ENCODE results near the gene HSBP1L1.
"Not testable (repeated sequence)": the region's sequence is repeated elsewhere in the genome, so short reads cannot be mapped to it uniquely, and the experiment has no call there.

The HSBP1L1 gene

DNA sequence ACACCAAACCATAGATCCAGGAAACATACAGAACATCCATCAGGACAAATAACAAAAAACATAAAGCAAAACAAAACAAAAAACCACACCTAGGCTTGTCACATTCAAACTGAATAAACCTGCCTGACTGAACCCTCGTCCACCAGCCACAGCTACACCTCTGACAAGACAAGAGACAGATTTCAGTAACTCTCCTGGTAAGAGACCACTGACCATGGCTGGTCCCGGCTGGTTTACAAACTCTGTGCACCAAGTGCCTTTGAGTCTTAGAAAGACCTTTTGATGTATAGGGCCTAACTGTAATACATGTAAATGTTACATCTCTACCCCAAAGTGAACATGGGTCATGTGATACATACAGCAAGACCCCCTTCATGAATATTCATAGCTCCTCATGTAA is 8.2 kb upstream of the HSBP1L1 start:
- Histone ChIP-seq H3K4me3 (replicated peaks; ENCODE audit: low read depth, low read length) (no peak overlapping the region), H3K36me3 (ENCODE audit: control insufficient read depth, insufficient read depth, low read length) (no peaks in the 10 kb centered on the region), H3K27me3 (replicated peaks; ENCODE audit: control insufficient read depth, insufficient read depth, low read length) (no peaks in the 10 kb centered on the region)
- no peak for DNase-seq (ENCODE audit: extremely low read depth, insufficient read length)
- TF ChIP-seq, protein P1, sequence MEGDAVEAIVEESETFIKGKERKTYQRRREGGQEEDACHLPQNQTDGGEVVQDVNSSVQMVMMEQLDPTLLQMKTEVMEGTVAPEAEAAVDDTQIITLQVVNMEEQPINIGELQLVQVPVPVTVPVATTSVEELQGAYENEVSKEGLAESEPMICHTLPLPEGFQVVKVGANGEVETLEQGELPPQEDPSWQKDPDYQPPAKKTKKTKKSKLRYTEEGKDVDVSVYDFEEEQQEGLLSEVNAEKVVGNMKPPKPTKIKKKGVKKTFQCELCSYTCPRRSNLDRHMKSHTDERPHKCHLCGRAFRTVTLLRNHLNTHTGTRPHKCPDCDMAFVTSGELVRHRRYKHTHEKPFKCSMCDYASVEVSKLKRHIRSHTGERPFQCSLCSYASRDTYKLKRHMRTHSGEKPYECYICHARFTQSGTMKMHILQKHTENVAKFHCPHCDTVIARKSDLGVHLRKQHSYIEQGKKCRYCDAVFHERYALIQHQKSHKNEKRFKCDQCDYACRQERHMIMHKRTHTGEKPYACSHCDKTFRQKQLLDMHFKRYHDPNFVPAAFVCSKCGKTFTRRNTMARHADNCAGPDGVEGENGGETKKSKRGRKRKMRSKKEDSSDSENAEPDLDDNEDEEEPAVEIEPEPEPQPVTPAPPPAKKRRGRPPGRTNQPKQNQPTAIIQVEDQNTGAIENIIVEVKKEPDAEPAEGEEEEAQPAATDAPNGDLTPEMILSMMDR (IDR thresholded peaks at IDR 0.05; ENCODE audit: insufficient read depth, low read length, poor library complexity, severe bottlenecking): no peak

DNA sequence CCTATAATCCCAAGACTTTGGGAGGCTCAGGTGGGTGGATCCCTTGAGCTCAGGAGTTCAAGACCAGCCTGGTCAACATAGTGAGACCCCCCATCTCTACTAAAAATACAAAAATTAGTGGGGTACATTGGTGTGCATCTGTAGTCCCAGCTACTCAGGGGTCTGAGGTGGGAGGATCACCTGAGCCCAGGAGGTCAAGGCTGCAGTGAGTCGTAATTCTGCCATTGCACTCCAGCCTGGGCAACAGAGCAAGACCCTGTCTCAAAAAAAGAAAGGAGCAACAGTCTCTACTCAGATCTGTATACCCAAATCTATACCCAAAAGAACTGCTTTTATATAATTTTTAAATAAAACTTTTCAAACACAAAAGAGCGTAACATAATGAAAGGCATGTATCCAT is 5.5 kb upstream of the HSBP1L1 start:
- DNase-seq (ENCODE audit: extremely low read depth, insufficient read length): no peak
- H3K36me3 ChIP-seq (ENCODE audit: control insufficient read depth, insufficient read depth, low read length): no peaks in the 10 kb centered on the region
- TF ChIP-seq, protein P1 (IDR thresholded peaks at IDR 0.05; ENCODE audit: insufficient read depth, low read length, poor library complexity, severe bottlenecking): no peak
- no peak overlapping the region for H3K4me3 ChIP-seq (replicated peaks; ENCODE audit: low read depth, low read length)
- H3K27me3 ChIP-seq (replicated peaks; ENCODE audit: control insufficient read depth, insufficient read depth, low read length): no peaks in the 10 kb centered on the region

DNA sequence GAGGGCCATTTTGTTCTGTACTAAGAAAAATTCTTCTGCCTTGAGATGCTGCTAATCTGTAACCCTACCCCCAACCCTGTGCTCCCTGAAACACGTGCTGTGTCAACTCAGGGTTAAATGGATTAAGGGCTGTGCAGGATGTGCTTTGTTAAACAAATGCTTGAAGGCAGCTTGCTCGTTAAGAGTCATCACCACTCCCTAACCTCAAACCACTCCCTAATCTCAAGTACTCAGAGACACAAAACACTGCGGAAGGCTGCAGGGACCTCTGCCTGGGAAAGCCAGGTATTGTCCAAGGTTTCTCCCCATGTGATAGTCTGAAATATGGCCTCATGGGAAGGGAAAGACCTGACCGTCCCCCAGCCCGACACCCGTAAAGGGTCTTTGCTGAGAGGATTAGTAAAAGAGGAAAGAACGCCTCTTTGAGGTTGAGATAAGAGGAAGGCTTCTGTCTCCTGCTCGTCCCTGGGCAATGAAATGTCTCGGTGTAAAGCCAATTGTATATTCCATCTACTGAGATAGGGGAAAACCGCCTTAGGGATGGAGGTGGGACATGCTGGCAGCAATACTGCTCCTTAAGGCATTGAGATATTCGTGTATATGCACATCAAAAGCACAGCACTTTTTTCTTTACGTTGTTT is 4.2 kb upstream of the HSBP1L1 start:
- not testable (repeated sequence) for H3K36me3 ChIP-seq (ENCODE audit: control insufficient read depth, insufficient read depth, low read length); H3K27me3 ChIP-seq (replicated peaks; ENCODE audit: control insufficient read depth, insufficient read depth, low read length); H3K4me3 ChIP-seq (replicated peaks; ENCODE audit: low read depth, low read length); DNase-seq (ENCODE audit: extremely low read depth, insufficient read length)

DNA sequence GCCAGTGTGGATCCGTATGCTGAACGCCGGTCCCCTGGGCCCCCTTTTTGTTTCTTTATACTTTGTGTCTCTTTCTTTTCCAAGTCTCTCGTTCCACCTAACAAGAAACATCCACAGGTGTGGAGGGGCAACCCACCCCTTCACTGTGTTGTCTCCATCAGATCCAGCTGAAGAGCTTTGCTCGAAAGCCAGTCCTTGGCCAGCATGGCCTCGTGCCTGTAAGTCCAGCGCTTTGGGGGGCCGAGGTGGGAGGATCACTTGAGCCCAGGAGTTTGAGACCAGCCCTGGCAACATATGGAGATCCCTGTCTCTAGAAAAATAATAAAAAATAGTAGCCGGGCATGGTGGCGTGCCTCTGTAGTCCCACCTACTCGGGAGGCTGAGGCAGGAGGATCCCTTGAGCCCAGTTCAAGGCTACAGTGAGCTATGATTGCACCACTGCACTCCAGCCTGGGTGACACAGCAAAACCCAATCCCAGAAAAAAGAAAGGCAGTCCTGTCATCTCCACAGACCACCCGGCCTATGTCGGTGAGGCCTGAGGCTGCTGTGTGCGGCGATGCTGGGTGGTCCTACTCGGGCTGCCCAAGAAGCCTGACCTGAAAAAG is 3.4 kb upstream of the HSBP1L1 start:
- no peaks in the 10 kb centered on the region for H3K27me3 ChIP-seq (replicated peaks; ENCODE audit: control insufficient read depth, insufficient read depth, low read length)

DNA sequence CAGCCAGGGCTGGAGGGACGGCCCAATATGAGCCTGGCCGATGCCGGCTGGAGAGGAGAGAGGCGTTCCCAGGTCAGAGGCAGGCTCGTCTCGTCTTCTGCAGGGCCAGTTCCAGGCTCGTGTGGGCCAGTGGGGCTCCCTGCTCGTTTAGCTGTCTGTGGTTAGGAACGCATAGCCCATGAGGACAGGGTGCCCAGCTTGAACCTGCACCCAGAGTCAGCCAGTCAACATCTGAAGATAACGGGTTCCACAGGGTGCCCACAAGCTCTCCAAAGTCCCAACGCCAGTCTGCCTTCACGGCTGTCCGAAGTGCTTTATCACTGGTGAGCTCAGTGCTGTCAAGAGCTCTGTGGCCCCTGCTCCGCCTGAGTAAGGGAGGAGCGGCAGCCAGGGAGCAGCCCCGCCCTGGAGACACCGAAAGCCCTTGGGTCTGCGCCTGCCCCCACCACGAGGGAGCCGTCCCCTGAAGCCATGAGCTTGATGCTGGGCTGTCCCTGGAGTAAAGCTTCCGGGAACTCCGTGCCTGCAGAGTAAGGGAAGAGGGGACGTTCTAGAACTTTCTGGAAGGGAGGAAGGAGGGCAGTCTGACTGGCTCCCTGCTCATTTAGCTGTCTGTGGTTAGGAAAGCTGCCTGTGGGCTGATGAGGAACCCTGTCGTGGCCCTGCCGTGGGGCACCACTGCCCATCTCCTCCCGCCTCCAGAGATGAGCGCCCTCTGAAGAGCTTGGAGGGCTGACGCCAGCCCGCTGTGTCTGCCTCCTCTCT is 2.7 kb upstream of the HSBP1L1 start:
- Histone ChIP-seq H3K36me3 (ENCODE audit: control insufficient read depth, insufficient read depth, low read length) (no peaks in the 10 kb centered on the region), H3K27me3 (replicated peaks; ENCODE audit: control insufficient read depth, insufficient read depth, low read length) (no peaks in the 10 kb centered on the region), H3K4me3 (replicated peaks; ENCODE audit: low read depth, low read length) (no peak overlapping the region)
- TF ChIP-seq, protein P1 (IDR thresholded peaks at IDR 0.05; ENCODE audit: insufficient read depth, low read length, poor library complexity, severe bottlenecking): no peak
- DNase-seq (ENCODE audit: extremely low read depth, insufficient read length): no peak

More for the DNA sequence above, 3.4 kb upstream of the HSBP1L1 start:
- TF ChIP-seq, protein P1 (IDR thresholded peaks at IDR 0.05; ENCODE audit: insufficient read depth, low read length, poor library complexity, severe bottlenecking): no peak
- DNase-seq (ENCODE audit: extremely low read depth, insufficient read length): no peak
- H3K4me3 ChIP-seq (replicated peaks; ENCODE audit: low read depth, low read length): no peak overlapping the region
- no peaks in the 10 kb centered on the region for H3K36me3 ChIP-seq (ENCODE audit: control insufficient read depth, insufficient read depth, low read length)

DNA sequence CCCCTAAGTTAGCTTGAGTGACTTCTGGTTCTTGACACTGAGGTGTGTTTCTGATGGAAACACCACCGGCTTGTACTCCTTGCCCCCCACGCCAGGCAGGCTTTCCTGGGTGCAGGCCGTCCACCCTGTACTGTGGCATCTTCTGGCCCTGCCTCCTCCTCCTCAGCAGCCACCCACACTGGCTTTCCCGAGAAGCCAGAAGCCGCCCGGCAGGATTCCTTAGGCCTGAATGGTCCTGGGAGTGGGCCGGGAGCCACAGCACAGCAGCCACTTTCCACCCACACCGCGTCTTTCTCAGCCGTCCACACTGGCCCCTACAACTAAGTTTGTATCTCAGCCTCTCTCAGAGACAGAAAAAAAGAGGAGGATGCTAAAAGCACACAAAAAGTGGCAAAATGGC is 2.1 kb upstream of the HSBP1L1 start:
- TF ChIP-seq, protein P1 (IDR thresholded peaks at IDR 0.05; ENCODE audit: insufficient read depth, low read length, poor library complexity, severe bottlenecking): no peak

More for the DNA sequence above, 2.1 kb upstream of the HSBP1L1 start:
- Histone ChIP-seq H3K27me3 (replicated peaks; ENCODE audit: control insufficient read depth, insufficient read depth, low read length) (no peaks in the 10 kb centered on the region), H3K4me3 (replicated peaks; ENCODE audit: low read depth, low read length) (no peak overlapping the region), H3K36me3 (ENCODE audit: control insufficient read depth, insufficient read depth, low read length) (no peaks in the 10 kb centered on the region)
- DNase-seq (ENCODE audit: extremely low read depth, insufficient read length): no peak
